Measurements from ENCODE around the gene ERGIC1.

Gene ERGIC1

DNA sequence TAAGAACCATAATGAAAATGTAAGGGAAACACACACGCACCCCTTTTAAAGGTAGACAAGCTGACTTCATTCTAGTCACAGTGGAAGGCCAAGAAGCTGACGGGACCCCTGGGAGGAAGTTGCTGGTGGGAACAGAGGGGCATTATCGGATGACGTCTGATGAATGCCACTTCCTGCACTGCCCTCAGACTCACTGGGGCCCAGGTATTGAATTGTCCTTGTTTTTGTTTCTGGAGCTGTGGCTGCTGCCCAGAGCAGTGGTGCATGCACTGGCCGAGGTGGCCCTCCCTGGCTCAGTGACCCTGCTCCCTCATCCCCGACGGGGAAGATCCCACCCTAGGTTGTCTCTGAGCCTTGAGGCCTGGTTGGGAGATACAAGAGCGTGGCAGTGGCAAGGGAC lies 109.9 kb downstream of the ERGIC1 start:
- no peak overlapping the region for H3K27ac ChIP-seq
- no peak overlapping the region for H3K4me3 ChIP-seq (ENCODE audit: low read depth, low read length)
- H2AFZ ChIP-seq = no peak overlapping the region
- no peaks in the 10 kb centered on the region for H3K27me3 ChIP-seq (ENCODE audit: control insufficient read depth, insufficient read depth, low read length)
- H3K36me3 ChIP-seq (ENCODE audit: control insufficient read depth, insufficient read depth, low read length) = no peaks in the 10 kb centered on the region
- no peaks in the 10 kb centered on the region for H3K79me2 ChIP-seq
- no peak overlapping the region for H3K4me2 ChIP-seq (ENCODE audit: low read length)
- no peak overlapping the region for H3K9ac ChIP-seq
- no peaks in the 10 kb centered on the region for H3K4me1 ChIP-seq
- no peaks in the 10 kb centered on the region for H3K9me3 ChIP-seq (ENCODE audit: control insufficient read depth, low read length)
- TF ChIP-seq, protein P1, sequence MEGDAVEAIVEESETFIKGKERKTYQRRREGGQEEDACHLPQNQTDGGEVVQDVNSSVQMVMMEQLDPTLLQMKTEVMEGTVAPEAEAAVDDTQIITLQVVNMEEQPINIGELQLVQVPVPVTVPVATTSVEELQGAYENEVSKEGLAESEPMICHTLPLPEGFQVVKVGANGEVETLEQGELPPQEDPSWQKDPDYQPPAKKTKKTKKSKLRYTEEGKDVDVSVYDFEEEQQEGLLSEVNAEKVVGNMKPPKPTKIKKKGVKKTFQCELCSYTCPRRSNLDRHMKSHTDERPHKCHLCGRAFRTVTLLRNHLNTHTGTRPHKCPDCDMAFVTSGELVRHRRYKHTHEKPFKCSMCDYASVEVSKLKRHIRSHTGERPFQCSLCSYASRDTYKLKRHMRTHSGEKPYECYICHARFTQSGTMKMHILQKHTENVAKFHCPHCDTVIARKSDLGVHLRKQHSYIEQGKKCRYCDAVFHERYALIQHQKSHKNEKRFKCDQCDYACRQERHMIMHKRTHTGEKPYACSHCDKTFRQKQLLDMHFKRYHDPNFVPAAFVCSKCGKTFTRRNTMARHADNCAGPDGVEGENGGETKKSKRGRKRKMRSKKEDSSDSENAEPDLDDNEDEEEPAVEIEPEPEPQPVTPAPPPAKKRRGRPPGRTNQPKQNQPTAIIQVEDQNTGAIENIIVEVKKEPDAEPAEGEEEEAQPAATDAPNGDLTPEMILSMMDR (IDR thresholded peaks at IDR 0.05) = no peak

DNA sequence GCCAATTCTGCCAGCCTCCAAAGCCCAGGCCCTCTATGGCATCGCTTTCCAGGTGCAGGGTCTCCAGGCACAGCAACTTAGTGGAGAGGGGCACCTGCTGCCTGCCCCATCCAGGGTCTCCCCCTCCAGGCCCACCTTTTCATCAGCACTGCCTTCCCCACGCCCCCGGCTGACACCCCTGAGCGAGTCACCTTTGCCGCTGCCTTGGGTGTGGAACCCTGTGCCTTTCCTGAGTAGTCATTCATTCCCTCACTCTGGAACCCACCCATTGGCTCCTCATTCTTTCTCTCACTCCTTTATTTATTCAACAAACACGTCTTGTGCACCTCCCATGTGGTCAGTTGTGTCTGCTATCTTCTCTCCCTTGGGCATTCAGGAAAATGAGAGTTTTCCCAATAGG lies 110.7 kb downstream of the ERGIC1 start:
- Histone ChIP-seq H3K36me3 (ENCODE audit: control insufficient read depth, insufficient read depth, low read length) (no peaks in the 10 kb centered on the region), H3K4me1 (no peaks in the 10 kb centered on the region), H3K4me2 (ENCODE audit: low read length) (no peak overlapping the region), H3K4me3 (ENCODE audit: low read depth, low read length) (no peak overlapping the region), H2AFZ (no peak overlapping the region), H3K9ac (no peak overlapping the region), H3K27ac (no peak overlapping the region), H3K79me2 (no peaks in the 10 kb centered on the region), H3K27me3 (ENCODE audit: control insufficient read depth, insufficient read depth, low read length) (no peaks in the 10 kb centered on the region), H3K9me3 (ENCODE audit: control insufficient read depth, low read length) (no peaks in the 10 kb centered on the region)
- TF ChIP-seq, protein P1 (IDR thresholded peaks at IDR 0.05) = no peak

- Histone ChIP-seq H3K27ac (no peak overlapping the region), H3K4me1 (no peaks in the 10 kb centered on the region), H3K36me3 (ENCODE audit: control insufficient read depth, insufficient read depth, low read length) (no peaks in the 10 kb centered on the region)
Observed at GRCh38 chr5:172945151-172945550, 111.1 kb downstream of the ERGIC1 start.

GRCh38 chr5:172946146-172946545 lies 112.1 kb downstream of the ERGIC1 start:
- H2AFZ ChIP-seq = no peak overlapping the region
- TF ChIP-seq, protein P1 (IDR thresholded peaks at IDR 0.05) = no peak
- no peak overlapping the region for H3K4me3 ChIP-seq (ENCODE audit: low read depth, low read length)
- no peaks in the 10 kb centered on the region for H3K27me3 ChIP-seq (ENCODE audit: control insufficient read depth, insufficient read depth, low read length)
- H3K79me2 ChIP-seq = no peaks in the 10 kb centered on the region
- no peak overlapping the region for H3K27ac ChIP-seq
- no peak overlapping the region for H3K4me2 ChIP-seq (ENCODE audit: low read length)
- no peaks in the 10 kb centered on the region for H3K36me3 ChIP-seq (ENCODE audit: control insufficient read depth, insufficient read depth, low read length)
- H3K9ac ChIP-seq = no peak overlapping the region
- H3K9me3 ChIP-seq (ENCODE audit: control insufficient read depth, low read length) = no peaks in the 10 kb centered on the region
- no peaks in the 10 kb centered on the region for H3K4me1 ChIP-seq

More at GRCh38 chr5:172945151-172945550, 111.1 kb downstream of the ERGIC1 start:
- Histone ChIP-seq H3K4me3 (ENCODE audit: low read depth, low read length) (no peak overlapping the region), H3K79me2 (no peaks in the 10 kb centered on the region), H3K9ac (no peak overlapping the region), H3K4me2 (ENCODE audit: low read length) (no peak overlapping the region), H3K9me3 (ENCODE audit: control insufficient read depth, low read length) (no peaks in the 10 kb centered on the region), H2AFZ (no peak overlapping the region), H3K27me3 (ENCODE audit: control insufficient read depth, insufficient read depth, low read length) (no peaks in the 10 kb centered on the region)
- TF ChIP-seq, protein P1 (IDR thresholded peaks at IDR 0.05) = no peak

DNA sequence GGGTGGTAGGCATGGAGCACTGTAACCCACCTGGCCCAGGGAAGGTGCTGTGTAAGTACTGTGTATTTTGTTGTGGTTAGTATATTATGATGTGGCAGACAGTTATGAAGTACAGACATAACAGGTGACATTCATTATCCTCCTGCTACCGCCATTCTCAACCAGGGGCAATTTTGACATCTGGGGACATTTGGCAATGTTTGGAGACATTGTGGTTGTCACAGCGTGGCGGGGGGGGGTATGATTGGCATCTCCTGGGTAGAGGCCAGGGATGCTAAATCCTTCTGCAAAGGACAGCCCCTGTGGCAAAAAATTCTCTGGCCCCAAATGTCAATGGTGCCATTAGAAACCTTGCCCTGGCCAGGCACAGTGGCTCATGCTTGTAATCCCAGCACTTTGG lies 115.4 kb downstream of the ERGIC1 start:
- Histone ChIP-seq H3K79me2 (no peaks in the 10 kb centered on the region), H3K4me2 (ENCODE audit: low read length) (no peak overlapping the region), H3K4me1 (no peaks in the 10 kb centered on the region), H3K27ac (no peak overlapping the region), H2AFZ (no peak overlapping the region), H3K9ac (no peak overlapping the region), H3K4me3 (ENCODE audit: low read depth, low read length) (no peak overlapping the region), H3K9me3 (ENCODE audit: control insufficient read depth, low read length) (no peaks in the 10 kb centered on the region), H3K36me3 (ENCODE audit: control insufficient read depth, insufficient read depth, low read length) (no peaks in the 10 kb centered on the region), H3K27me3 (ENCODE audit: control insufficient read depth, insufficient read depth, low read length) (no peaks in the 10 kb centered on the region)
- TF ChIP-seq, protein P1 (IDR thresholded peaks at IDR 0.05) = no peak

All from parathyroid adenoma (tissue), 2 donors.